ENCODE results near the gene DYRK3. TPM values are rescaled to one million over a fixed set of nuclear protein-coding genes. Genes with fewer than 3 reads are reported as not detected.

The DYRK3 gene
- total and polyA plus RNA-seq, 2 of the 13 experiments (the other 11 are each of a cell fraction or from before 2014, with no cell fraction given) = 0.48 to 2.8 TPM

- TF ChIP-seq KIAA2018 (CRISPR knock-in tag; IDR thresholded peaks at IDR 0.05; ENCODE audit: borderline replicate concordance) = no peak
- TF ChIP-seq HIC2 (CRISPR knock-in tag; IDR thresholded peaks at IDR 0.05; ENCODE audit: low read depth) = no peak
- no peak for TF ChIP-seq DNMT1 (CRISPR knock-in tag; IDR thresholded peaks at IDR 0.05)
- no peak for TF ChIP-seq EED (CRISPR knock-in tag; IDR thresholded peaks at IDR 0.05)
- TF ChIP-seq ZNF724P (CRISPR knock-in tag; IDR thresholded peaks at IDR 0.05; ENCODE audit: borderline replicate concordance) = no peak
- TF ChIP-seq SIN3A (IDR thresholded peaks at IDR 0.05; ENCODE audit: borderline replicate concordance, low read depth, low read length) = no peak
- no peak for TF ChIP-seq ZNF512B (CRISPR knock-in tag; IDR thresholded peaks at IDR 0.05; ENCODE audit: borderline replicate concordance)
- TF ChIP-seq BCLAF1 (IDR thresholded peaks at IDR 0.05) = no peak
- TF ChIP-seq GFI1 (CRISPR knock-in tag; IDR thresholded peaks at IDR 0.05; ENCODE audit: borderline replicate concordance) = no peak
- no peak for TF ChIP-seq SP5 (CRISPR knock-in tag; IDR thresholded peaks at IDR 0.05; ENCODE audit: borderline replicate concordance, low read depth)
- no peak for TF ChIP-seq EP300 (IDR thresholded peaks at IDR 0.05; ENCODE audit: low read depth in 2 of 2, low read length in 2 of 2)
- no peak for TF ChIP-seq EP300 (CRISPR knock-in tag; IDR thresholded peaks at IDR 0.05; ENCODE audit: borderline replicate concordance)
- TF ChIP-seq ZNF501 (CRISPR knock-in tag; IDR thresholded peaks at IDR 0.05) = no peak
- TF ChIP-seq ZNF7 (CRISPR knock-in tag; IDR thresholded peaks at IDR 0.05) = no peak
- TF ChIP-seq MAFG (CRISPR knock-in tag; IDR thresholded peaks at IDR 0.05) = no peak
Observed at GRCh38 chr1:206674236-206674635, 38.9 kb downstream of the DYRK3 start (continued).
